NCI-H748 treated with DMSO at 0.1 percent for 48 hours (cell line): ENCODE data around the gene AKR1A1.
"Not testable (repeated sequence)": the region's sequence is repeated elsewhere in the genome, so short reads cannot be mapped to it uniquely, and the experiment has no call there.

Experiments
- DNase-seq: peaks from one replicate; lab custom pipeline; 2025; lab: John Stamatoyannopoulos, UW

Gene AKR1A1

DNA sequence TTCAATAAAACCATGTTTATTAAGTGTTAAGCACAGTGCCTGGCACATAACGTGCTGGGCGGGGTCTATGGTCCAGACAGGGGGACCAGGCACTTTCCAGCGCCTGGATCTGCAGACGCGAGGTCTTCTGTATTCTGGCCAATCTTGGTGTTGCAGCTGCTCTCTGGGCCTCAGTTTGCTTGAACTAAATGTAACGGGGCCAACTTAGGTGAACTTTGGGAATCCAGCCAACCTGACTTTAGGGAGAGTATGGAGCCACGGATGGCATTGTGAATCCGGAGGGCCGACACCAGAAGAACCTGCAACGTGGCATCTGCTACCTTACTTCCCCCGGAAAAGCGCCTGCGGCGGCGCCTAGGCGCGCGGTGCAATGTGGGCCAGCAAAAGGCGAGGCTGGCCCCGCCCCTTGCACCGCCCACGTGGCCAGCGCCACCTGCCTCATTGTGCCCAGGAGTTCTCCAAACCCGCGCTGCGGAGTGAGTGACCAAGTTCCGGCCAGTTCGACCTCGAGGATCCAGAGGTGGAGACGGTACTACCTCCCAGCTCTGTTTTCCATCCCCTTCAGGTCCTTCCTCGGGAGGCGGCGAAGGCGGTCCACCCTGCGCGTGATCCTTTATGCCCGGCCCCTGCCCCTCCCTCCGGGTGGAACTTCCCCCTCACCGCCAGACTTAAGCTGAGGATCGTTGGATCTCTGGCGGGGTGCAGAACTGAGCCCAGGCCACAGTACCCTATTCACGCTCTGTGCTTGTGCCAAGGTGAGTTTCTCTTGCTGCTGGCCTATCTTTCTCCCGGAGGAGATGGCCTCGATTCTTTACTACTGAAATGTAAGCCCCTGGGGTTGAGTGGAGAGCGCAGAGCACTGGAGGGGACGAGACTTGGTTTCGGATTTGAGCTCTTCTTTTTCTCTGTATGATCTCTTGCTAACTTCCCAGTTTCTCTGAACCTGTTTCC, at the start of gene AKR1A1:
Gene AKR1A1, plus strand, starts transcription at position 426 of the 951 bp plus-strand sequence. CDS start 10,969 bp downstream, outside the sequence.
- peak; percentile 75 for DNase-seq

DNA sequence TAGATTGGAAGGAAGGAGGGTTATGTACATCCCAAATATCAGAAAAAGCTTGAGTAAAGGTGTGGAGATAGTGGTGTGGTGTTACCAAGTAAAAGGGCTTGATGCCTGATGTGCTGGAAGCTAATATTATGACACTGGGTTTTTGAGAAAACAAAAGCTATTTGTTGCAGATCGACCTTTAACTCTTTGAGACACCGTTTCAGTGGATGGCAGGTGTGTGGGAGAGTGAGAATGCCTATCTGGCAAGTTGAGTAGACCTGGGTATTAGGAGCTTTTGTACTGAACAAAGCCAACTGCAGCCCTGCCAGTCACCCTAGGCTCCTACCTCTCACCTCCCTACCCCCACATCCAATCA, 49.1 kb upstream of the AKR1A1 start:
- no peak for DNase-seq

DNA sequence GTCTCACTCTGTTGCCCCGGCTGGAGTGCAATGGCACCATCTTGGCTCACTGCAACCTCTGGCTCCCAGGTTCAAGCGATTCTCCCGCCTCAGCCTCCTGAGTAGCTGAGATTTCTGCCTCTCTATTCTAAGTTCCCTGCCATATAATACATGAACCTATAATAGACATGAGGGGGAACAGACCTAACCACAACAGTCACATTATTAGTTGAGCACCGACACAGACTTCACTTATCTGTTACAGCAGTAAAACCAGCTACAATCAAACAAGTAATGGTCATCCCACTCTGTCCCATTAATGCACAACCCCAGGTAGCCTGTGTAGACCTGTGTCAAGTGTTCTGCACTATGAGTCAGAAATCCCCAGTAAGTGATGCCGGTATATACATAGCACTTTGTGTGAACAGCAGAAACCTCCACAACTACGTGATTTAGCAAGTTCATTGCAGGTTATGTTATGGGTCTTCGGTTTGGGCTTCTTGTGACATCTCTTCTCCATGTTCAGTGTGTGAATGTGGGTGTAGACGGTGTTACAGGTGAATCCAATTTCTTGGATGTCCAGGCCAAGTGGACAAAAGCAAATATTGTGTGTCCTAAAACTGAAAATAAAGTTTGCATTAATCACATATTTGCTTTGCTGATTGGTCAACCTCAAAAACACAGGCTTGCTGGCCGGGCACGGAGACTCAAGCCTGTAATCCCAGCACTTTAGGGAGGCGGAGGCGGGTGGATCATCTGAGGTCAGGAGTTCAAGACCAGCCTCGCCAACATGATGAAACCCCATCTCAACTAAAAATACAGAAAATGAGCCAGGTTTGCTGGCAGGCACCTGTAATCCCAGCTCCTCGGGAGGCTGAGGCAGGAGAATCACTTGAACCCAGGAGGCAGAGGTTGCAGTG, 46.9 kb upstream of the AKR1A1 start:
- DNase-seq, result no peak

DNA sequence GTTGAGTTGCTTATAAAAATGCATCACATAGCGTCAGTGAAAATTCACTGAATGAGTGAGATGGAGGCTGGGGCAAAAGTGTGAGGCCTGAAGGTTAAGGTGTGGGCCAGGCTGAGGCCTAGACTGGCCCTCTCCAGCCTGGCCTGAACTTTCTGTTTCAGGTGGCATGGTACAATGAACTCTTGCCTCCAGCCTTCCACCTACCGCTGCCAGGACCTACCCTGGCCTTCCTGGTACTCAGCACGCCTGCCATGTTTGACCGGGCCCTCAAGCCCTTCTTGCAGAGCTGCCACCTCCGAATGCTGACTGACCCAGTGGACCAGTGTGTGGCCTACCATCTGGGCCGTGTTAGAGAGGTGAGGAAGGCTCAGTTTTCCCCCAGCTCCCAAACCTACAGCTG, 43.4 kb upstream of the AKR1A1 start:
- DNase-seq, result no peak

DNA sequence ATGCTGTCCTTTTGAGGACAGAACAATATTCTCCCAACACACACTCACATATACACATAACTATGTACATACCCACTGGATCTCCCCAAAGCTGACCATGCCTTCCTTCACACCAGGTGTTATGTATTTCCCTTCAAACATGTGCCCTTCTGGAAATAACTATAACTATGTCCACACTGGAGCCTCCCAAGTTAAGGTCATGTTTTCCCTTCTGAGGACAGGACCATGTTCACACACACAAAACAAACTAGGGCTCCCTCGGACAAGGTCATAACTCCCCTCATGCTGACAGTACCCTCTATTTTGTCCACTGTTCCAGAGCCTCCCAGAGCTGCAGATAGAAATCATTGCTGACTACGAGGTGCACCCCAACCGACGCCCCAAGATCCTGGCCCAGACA, 42.7 kb upstream of the AKR1A1 start:
- no peak for DNase-seq

DNA sequence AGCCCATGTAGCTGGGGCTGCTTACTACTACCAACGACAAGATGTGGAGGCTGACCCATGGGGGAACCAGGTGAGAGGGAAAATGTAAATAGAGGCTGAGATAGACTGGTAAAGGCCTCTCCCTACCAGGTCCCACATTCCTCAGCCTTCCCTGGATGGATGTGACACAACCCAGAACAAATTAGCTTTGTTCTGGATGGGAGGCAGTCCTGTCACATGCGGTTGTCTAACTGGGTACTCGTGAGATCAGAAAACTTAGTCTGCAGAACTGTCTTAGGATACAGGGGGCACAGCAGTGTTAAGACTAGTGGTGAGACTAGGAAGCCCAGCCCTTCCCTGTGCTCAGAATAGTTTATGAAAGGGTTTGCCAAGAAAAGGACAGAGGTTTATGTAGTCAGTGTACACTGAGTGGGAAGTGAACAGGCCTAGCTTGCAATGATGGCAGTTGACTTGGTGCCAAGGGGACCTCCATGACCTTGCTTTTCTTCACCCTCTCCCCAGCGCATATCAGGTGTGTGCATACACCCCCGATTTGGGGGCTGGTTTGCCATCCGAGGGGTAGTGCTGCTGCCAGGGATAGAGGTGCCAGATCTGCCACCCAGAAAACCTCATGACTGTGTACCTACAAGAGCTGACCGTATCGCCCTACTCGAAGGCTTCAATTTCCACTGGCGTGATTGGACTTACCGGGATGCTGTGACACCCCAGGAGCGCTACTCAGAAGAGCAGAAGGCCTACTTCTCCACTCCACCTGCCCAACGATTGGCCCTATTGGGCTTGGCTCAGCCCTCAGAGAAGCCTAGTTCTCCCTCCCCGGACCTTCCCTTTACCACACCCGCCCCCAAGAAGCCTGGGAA, 42.1 kb upstream of the AKR1A1 start:
- DNase-seq, result no peak

DNA sequence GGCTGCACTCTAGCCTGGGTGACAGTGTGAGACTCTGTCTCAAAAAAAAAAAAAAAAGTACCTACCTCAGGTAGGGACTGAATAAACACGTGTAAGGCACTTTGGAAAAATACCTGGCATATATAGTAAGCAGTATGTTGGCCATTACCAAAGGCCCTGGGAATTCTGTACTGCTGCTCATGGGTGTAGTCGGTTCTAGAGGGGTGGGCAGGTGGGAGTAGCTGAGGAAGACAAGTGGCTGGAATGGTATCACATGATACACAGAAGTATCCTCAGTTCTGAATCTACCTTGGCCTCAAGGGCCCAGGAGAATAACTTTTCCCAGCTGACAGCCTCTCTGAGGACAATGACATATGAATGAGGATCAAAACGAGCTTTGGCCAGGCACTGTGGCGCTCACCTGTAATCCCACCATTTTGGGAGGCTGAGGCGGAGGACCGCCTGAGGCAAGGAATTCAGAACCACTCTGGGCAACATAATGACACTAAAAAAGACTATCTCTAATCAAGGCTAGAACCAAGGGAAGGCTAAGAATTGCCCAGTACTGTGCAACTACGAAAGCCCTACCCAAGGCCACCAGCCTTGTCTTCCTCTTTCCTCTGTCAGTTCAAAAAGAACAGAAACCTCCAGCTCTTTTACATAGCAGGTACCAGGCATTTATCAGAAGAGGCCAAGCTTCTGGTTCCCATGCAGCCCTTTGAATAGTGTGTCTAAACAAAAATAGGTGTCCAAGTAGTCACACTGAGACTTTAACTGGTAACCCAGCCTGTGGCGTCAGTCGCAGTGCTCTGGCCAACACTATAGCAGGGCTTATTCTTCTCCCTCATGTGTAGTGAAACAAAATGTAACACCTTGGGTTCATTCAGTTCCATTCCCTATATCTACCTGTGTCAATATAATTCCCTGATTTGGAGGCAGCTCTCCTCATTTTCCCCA, 40.3 kb upstream of the AKR1A1 start:
- no peak for DNase-seq

DNA sequence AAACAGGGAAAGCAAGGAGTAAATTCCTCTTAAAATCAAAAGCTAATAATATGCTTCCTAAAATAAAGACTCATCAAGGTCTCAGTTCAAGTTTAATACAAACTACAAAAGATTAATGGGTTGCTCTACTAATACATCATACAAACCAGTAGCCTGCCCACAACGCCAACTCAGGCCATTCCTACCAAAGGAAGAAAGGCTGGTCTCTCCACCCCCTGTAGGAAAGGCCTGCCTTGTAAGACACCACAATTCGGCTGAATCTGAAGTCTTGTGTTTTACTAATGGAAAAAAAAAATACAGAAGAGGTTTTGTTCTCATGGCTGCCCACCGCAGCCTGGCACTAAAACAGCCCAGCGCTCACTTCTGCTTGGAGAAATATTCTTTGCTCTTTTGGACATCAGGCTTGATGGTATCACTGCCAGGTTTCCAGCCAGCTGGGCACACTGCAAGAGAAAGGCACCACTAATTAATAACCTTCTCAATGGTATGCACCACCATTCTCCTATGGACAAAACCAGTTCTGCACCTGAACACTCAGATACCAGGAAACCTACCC, 39.6 kb upstream of the AKR1A1 start:
- no peak for DNase-seq

DNA sequence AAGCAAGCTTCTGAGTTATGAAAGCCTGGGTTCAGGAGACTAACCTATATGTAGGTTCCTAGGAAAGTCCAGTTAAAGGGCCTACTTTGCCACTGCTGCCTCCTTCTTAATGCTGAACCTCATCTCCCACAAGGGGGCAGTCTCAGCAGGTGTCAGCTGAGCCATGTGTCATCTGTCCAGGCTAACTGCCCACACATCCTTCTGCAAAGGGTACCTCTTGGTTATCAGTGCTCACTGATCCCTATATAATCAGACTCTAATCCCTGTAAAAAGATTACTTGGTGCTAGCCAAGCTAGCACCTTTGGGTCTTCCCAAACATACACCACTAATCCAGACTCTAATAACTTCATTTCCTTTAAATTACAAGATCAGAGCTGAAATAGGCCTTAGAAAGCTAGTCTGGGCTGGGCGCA, 38.0 kb upstream of the AKR1A1 start:
- peak; percentile 54 for DNase-seq

DNA sequence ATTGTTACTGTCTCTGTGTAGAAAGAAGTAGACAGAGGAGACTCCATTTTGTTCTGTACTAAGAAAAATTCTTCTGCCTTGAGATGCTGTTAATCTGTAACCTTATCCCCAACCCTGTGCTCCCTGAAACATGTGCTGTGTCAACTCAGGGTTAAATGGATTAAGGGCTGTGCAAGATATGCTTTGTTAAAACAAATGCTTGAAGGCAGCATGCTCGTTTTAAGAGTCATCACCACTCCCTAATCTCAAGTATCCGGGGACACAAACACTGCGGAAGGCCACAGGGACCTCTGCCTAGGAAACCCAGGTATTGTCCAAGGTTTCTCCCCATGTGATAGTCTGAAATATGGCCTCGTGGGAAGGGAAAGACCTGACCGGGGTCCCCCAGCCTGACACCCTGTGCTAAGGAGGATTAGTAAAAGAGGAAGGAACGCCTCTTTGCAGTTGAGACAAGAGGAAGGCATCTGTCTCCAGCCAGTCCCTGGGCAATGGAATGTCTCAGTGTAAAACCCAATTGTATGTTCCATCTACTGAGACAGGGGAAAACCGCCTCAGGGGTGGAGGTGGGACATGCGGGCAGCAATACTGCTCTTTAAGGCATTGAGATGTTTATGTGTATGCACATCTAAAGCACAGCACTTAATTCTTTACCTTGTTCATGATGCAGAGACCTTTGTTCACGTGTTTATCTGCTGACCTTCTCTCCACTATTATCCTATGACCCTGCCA, 36.9 kb upstream of the AKR1A1 start:
- not testable (repeated sequence) for DNase-seq

DNA sequence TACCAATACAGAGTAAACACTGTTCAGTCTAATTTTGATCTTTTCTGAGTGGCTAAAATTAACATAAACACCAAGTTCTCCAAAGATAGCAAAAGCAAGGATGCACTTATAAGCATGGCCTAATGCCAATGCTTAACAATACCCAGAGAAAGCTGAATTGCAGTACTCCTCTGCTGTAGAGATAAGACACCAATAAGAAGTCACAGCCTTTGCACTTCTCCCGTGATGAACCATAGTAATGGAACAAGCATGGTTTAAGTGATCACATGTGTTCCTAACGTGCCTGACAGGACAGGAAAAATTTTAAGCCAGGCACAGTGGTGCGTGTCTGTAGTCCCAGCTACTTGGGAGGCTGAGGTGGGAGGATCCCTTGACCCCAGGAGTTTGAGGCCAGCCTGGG, 34.6 kb upstream of the AKR1A1 start:
- DNase-seq, result no peak

DNA sequence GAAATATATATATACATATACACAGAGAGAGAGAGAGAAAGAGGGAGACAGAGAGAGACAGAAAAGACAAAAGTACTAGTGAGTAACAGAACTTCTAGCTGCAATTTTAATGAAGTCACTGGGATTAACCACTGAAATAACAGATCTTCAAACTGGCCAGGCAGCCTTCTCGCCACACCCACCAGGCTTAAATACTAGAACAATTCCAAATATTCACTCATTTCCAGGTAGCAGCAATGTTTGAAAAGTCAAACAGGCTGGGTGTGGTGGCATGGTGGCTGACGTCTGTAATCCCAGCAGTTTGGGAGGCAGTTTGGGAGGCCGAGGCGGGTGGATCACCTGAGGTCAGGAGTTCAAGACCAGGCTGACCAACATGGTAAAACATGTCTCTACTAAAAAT, 34.2 kb upstream of the AKR1A1 start:
- DNase-seq, result no peak

DNA sequence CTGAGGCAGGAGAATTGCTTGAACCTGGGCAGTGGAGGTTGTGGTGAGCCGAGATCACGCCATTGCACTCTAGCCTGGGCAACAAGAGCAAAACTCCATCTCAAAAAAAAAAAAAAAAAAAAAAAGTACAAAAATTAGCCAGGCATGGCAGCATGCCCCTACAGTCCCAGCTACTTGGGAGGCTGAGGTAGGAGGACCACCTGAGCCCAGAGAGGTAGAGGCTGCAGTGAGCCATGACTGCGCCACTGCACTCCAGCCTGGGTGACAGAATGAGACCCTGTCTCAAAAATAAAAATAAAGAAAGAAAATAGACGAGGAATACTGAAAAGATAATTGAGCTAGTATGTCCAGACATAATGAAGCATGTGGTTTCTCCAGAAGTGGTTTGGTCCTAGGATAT, 32.3 kb upstream of the AKR1A1 start:
- not testable (repeated sequence) for DNase-seq

DNA sequence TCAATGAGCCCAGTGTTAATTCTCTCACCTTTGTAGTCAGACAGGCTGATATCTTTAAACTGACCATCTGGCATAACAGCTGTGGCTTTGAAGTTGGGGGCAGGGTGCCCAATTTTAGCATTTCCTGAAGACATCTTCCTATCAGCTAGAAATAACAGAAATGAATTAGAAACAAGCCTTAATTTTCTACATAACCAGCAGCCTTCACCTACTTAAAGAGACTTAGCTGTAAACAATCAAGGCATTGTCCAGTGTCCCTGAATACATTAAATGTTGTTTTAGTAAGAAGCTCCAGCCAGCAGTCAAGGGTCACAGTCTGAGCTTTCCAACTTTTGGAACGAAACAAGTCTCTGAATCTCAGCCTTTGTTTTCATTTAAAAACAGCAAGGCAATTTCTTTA, 31.7 kb upstream of the AKR1A1 start:
- no peak for DNase-seq

DNA sequence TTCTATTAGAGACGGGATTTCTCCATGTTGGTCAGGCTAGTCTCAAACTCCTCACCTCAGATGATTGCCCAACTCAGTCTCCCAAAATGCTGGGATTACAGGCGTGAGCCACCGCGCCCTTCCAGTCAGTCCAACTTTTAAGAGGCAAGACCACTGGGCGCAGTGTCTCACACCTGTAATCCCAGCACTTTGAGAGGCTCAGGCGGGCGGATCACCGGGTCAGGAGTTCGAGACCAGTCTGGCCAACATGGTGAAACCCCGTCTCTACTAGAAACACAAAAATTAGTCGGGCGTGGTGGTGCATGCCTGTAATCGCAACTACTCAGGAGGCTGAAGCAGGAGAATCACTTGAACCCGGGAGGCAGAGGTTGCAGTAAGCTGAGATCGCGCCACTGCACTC, 30.9 kb upstream of the AKR1A1 start:
- DNase-seq, result not testable (repeated sequence)

DNA sequence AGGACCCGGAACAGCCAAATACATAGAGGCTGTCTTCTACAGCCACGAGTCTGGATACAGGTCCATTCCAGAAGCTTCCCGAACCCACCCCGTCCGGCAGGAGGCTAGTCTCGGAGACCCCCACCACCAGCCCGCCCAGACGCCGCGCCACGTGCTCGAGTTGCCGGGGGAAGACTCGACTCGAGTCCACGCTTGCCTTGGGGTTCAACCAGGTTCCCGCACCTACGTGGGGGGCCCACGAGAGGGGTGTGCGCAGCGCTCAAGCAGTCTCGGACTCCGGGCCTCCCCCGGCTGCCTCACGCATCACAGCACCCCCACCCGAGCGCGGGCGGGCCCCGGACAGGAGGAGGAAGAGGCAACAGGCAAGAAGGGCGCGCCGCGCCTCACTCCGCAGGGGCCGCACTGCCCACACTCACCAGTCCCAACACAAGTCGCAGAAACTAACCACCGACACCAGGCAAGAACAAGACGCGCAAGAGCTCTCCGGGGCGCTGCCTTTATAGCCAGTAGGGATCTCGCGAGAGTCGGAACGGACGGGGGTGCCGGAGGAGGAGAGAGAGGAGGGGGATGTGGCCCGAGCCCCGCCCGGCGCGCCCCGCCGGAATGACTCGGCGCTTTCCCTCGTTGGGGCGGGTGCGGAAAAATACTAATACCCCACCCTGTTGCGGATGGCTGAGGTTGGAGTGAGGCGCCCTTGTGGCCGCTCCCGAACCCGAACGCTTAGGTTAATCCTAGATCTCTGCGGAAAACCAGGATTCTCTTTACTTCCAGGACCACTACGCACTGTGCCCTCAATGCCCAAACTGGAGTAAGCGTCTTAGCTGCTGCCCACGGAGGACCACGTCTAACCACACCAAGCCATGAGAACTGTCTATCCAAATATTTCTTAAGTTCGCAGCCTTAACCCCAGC, 29.0 kb upstream of the AKR1A1 start, which contains the start of gene PRDX1:
Gene PRDX1, minus strand, starts transcription at position 472 of the 911 bp plus-strand sequence. CDS start 2,841 bp downstream, outside the sequence.
- peak; percentile 87 for DNase-seq

DNA sequence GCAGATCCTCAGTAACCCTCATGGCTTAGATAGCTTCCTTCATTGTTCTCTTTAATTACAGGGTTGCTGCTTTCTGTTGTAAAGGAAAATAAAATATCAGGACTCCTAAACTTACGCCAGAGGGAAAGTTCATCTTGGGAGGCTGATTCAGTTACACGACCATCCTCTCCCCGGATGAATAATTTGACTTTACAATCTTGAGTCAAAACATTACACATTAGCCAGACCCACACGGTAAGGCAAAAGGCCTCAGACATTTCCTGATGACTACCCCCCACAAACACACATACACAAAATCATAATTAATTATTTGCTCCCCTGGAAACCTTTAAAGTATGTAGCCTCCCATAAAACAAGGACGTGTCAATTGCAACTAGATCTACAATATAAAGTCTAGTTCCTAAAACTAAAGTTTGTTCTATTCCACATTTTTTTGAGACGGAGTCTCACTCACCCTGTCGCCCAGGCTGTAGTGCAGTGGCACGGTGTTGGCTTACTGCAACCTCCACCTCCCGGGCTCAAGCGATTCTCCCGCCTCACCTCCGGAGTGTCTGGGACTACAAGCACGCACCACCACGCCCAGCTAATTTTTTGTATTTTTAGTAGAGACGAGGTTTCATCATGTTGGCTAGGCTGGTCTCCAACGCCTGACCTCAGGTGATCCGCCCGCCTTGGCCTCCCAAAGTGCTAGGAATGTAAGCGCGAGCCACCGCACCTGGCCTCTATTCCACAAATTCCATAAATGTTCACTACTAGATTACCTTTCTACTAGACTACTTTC, 28.1 kb upstream of the AKR1A1 start:
- DNase-seq, result peak; percentile 2

DNA sequence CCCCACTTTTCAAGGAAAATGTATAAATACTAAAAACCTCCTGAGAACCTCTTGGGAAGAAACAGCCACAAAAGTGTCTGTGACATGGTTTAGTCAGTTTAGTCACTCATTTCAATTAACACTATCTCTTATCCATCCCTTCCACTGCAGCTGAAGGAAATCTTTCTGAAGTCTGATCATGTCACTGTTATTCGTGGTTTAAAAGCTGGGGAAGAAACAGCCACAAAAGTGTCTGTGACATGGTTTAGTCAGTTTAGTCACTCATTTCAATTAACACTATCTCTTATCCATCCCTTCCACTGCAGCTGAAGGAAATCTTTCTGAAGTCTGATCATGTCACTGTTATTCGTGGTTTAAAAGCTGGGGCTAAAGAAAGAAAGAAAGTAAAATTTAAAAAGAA, 27.1 kb upstream of the AKR1A1 start:
- not testable (repeated sequence) for DNase-seq
